H1 (cell line): ENCODE results near the gene TSPEAR. TPM values are rescaled to one million over a fixed set of nuclear protein-coding genes. Genes with fewer than 3 reads are reported as not detected.

Experiments
- SUZ12 ChIP-seq: fragments of 200-600 bp; sonication (generic); IDR thresholded peaks from 2 replicates; pipeline ENCODE4 v1.6.1; 2012; ENCODE audit warnings: mild to moderate bottlenecking, inconsistent platforms, low read length, moderate library complexity, mixed read lengths
- polyA plus RNA-seq, 7 experiments: library from polyadenylated mRNA; depleted of rRNA in 3 of 7; stranded (reverse) in 5 of 7; unstranded in 2 of 7; fragments of >200 nt in 5 of 7; fragments of 200-250 nt in 2 of 7; gene quantifications; 1 replicate in 5 of 7; 2 replicates in 1 of 7; 4 replicates in 1 of 7; pipeline versions ENCODE4 v1.2.1 to v1.2.3, GENCODE V29; 2011 to 2013; ENCODE audit warnings: missing spikeins in 2 of 7, mixed read lengths in 2 of 7
- total RNA-seq: library from RNA; stranded (reverse); fragmentation: NEBNext Ultra II Directional; extraction: Animal tissue kit (Norgen Biotek cat#: 25700); gene quantifications from 2 replicates; pipeline ENCODE4 v1.2.1, GENCODE V29; 2021

Gene TSPEAR
- total and polyA plus RNA-seq, 2 of the 8 experiments (the other 6 are each of a cell fraction or from before 2014, with no cell fraction given) = 0.58 to 0.89 TPM

DNA sequence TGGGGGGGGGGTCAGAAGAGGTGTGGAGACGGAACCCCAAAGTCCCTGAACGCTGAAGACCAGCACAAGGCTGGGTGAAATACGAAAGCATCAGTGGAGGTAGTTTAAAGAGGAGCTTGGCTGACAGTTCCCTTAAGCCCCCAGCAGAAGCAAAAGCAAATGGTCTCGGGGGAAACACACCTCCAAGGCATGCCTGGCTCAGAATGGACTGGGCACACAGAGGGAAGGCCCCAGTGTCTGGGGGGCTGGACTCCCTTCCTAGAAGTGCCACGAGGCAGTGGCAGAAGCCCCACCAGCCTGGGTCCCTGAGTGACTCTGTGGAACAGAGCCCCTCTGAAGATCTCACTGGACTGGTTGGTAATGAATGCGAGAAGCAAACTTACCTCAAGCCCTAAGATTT is 46.4 kb upstream of the TSPEAR start (continued):
- TF ChIP-seq SUZ12 = no peak
